ENCODE measurements around the gene H1-8.

- TF ChIP-seq, protein P1, sequence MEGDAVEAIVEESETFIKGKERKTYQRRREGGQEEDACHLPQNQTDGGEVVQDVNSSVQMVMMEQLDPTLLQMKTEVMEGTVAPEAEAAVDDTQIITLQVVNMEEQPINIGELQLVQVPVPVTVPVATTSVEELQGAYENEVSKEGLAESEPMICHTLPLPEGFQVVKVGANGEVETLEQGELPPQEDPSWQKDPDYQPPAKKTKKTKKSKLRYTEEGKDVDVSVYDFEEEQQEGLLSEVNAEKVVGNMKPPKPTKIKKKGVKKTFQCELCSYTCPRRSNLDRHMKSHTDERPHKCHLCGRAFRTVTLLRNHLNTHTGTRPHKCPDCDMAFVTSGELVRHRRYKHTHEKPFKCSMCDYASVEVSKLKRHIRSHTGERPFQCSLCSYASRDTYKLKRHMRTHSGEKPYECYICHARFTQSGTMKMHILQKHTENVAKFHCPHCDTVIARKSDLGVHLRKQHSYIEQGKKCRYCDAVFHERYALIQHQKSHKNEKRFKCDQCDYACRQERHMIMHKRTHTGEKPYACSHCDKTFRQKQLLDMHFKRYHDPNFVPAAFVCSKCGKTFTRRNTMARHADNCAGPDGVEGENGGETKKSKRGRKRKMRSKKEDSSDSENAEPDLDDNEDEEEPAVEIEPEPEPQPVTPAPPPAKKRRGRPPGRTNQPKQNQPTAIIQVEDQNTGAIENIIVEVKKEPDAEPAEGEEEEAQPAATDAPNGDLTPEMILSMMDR (conservative IDR thresholded peaks at IDR 0.05 in 1 of 2, IDR thresholded peaks at IDR 0.05 in 1 of 2; ENCODE audit: extremely low read depth in 1 of 2, insufficient read depth in 1 of 2, low read depth in 1 of 2, low read length in 2 of 2): no peak
- TF ChIP-seq EZH2 (IDR thresholded peaks at IDR 0.05; ENCODE audit: borderline replicate concordance, low read length): no peak
These were observed 14.0 kb downstream of the H1-8 start for GRCh38 chr3:129556890-129557547.

Data from mammary epithelial cell (primary cell).